ENCODE results near the gene CDH2.

Gene CDH2

GRCh38 chr18:28125051-28125450, 51.9 kb downstream of the CDH2 start:
- DNase-seq = no peak

- no peak for DNase-seq
Measured at GRCh38 chr18:28124131-28125029, 52.5 kb downstream of the CDH2 start.

DNA sequence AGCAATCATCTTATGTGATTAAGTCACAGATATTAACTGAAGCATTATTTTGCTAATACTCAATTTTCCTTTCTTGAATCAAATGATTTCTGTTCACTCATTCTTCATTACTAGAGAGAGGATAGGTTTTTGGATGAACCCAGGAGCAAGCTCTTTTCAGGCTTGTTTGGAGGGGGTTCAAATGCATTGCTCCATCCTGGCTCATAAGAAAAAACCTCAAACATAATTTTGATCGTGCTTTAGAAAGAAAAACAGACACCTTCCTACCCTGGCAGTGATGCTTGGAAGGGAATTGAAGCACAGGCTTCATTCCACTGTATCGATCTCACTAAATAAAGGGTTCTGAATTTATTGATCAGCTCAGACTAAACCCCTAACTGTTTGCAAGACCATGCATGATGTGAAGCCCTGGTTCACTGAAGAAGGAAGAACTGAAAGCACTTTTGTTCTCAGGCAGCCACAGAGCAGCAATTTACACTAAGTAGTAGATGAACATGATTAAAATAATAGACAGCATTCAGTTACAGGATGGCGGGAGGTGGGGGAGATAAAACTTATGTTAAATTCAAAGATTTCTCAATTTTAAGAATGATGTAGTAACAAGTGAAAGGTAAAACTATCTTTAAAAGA, 53.4 kb downstream of the CDH2 start:
- no peak for DNase-seq

DNA sequence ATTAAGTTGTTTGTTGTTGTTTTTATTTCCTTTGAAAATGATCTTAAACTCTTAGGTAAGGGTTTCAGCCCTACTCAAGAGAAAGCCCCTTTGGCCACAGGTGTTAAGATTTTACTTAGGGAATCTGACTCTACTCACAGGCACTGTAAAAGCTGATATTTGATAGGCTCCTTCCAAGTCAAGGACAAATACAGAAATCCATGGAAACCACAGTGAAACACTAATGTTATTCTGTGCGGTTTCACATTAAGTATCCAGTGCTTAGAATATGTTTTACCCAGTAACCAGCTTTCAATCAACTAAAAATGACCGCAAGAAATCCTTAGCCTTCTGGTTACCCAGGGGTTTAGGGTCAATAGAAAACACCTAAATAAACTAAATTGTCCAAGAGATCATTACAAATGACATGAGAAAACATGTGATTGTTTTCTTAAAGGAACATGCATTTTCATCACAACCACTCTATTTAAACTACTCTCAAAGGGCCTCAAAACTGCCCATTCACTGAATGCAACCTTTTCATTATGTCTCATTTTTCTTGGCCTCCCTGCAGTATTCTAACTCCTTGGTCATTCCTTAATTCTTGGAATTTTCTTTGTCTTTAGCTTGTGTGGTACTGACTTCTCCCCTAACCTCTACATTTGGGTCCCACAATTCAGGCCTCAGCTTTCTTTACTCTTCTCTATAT, 56.0 kb downstream of the CDH2 start:
- no peak for DNase-seq

GRCh38 chr18:28116461-28116860, 60.5 kb downstream of the CDH2 start:
- DNase-seq = no peak

DNA sequence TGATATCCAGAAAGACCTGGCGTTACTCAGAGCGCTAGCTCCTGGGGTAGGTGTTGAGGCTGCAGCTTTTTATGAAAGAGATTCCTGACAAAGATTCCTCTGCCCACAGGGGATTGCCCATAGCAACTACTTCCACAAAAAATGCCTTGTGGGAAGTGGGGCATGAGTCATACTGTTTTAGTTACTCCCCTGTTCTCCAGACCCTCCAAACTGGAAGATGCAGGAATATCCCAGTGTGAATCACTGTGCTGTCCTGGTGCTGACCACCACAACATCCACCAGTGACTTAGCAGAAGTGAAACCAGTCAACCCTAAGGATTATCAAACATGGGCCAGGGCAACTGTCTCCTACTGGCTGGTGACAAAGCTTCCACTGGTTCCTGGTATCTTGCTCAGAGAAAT, 61.8 kb downstream of the CDH2 start:
- DNase-seq = no peak

DNA sequence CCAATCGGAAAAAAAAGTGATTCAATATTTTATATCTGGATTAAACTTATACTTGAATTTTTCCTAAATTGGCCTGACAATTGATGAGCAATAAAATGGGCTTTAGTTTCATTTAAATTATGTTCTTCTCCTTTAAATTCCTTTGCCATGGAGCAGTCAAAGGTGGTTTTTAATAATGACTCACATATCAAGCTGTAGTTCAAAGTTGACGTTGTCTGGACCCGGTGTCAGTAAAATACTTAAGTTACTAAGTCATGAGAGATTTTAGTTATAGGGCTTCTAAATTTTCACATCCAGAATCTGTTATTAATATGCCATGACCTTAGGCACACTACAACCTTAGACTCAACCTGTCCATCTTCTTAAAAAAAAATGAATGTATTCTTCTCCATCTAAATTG, 62.5 kb downstream of the CDH2 start:
- no peak for DNase-seq

GRCh38 chr18:28113271-28114029, 63.5 kb downstream of the CDH2 start:
- no peak for DNase-seq

DNA sequence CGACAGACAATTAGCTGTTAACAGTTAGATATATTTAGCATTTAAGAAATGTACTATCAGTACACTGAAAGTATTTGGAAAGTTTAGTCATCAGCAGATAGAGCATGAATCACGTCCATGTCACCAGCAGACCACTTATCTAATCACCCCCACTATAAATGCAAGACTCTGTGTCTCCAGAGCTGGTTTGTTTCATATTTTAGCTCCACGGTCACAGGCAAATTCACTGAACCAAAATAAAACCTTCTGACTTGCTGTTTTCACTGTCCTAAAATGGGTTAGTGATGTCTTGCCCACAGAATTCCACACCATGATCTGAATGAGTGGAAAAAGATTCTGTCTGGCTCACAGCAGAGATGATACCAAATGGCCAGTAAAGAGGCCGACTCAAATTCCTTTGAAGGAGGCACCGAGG, 64.9 kb downstream of the CDH2 start:
- DNase-seq = no peak

- no peak for DNase-seq
Measured at GRCh38 chr18:28110924-28111323, 66.0 kb downstream of the CDH2 start.

DNA sequence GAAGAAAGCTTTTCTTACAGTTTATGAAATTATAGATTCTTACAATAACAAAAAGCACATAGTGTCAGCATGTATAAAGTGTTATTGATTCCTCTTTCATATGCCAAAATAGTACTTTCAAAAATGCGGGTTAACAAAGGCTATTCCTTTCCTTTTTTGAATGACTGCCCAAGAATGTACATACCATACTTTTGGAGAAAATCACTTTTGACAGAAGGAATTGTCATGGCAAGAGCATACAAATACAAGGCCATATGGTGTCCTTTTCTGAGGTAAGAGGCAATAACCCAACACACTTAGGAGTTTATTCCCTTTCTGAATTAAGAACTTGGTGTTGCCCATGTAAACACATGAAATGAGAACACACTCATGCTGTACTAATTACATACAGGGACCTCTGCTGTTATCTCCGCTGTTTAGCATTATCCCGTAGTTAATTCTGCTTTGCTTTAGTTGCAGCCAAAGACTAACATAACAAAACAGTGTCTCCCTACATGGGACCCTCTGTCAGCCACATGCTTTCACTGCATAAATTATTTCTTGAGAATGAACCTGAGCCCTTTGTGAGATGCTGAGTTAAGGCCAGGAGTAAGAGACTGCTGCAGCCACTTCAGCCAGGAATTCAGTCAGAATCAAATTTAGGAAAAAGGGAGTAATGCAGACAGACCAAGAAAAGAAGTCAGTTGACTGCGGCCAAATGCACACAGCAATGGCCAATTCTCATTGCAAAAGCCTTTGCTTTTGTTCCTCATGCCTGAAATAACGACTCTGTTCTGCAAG, 67.0 kb downstream of the CDH2 start:
- DNase-seq = no peak

GRCh38 chr18:28108814-28109213, 68.1 kb downstream of the CDH2 start:
- DNase-seq = no peak

DNA sequence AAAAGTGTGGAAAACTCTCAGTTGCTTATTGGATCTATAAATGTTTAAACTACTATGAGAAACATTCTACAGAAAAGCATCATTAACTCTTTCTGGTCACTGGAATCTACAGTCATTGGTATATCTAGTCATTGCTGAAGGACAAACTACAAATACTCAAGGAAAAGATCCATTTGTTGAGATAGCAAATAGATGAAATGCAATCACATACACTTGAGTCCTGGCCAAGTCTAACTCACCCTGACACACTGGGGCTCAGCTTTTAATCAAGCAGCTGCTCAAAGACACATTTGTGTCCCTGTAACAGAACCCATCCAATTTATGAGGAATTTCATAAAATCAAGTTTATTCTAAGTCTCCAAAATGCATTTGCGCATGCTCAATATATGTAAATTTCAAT, 68.7 kb downstream of the CDH2 start:
- DNase-seq = no peak

- DNase-seq = no peak
Measured at GRCh38 chr18:28099237-28099636, 77.7 kb downstream of the CDH2 start.

DNA sequence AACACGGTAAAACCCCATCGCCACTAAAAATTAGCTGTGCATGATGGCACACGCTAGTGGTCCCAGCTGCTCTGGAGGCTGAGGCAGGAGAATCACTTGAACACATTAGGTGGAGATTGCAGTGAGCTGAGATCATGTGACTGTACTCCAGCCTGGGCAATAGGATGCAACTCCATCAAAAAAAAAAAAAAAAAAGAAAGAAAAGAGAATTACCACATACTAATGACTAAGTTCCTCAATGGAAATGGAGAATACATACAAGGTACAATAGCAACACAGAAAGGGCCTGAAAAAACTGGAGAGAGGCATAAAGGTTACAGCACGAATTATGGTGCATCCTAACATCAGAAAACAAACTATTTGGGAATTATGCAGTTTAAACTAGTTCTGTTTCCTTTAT, 81.3 kb downstream of the CDH2 start:
- no peak for DNase-seq

DNA sequence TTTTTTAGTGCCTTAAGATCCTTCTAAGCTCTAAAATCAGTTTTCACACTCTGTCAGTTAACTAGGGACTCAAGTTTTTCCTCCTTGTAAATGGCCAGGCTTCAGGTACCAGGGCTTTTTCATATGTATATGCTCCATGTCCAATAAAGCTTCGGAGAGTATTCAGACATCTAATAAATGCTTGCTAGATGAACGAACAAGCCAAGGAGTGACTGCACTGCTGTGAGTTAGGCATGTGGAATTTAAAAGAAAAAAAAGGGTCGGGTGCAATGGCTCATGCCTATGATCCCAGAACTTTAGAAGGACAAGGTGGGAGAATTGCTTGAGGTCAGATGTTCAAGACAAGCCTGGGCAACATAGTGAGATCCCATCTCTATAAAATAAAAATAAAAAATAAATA, 81.9 kb downstream of the CDH2 start:
- no peak for DNase-seq

GRCh38 chr18:28091197-28091596, 85.7 kb downstream of the CDH2 start:
- no peak for DNase-seq

GRCh38 chr18:28088477-28088876, 88.5 kb downstream of the CDH2 start:
- no peak for DNase-seq

DNA sequence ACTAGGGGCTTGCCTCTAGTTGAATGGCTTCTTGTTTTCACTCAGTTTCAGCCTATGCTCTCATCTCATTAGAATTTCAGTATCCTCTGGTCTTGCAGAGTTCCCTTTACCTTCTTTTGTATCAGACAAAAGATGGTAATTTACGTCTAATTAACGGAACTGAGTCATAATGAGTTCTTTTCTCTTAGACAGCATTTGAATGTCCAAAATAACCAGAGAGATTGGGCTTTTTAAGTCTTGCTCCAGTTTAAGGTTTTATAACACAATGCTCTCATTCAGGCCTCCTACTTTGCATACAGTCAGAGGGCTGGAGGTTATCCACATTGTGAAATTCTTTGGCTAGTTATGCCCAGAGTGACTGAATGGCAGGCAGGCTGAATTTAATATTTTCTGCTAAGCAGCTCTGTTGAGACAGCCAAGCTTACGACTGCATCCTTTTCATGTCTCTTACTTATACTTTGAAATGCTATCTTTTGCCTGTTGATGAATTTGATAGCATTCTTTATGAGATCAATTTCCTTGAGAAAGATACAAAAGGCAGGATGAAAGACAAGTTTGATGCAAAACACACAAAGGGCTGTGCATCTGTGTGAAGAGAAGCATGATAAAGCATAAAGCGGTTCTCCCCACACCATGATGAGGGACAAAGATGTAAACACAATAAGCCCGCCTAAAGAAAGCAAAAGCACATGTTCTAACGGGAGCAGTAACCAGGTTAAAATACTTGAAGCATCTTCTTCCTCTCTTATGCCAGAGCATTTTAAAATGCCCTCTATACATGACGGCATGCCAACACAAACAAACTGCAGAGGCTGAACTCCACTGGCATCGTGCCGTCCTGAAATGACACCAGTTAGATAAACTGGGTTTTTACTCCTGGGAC, 90.0 kb downstream of the CDH2 start:
- no peak for DNase-seq

DNA sequence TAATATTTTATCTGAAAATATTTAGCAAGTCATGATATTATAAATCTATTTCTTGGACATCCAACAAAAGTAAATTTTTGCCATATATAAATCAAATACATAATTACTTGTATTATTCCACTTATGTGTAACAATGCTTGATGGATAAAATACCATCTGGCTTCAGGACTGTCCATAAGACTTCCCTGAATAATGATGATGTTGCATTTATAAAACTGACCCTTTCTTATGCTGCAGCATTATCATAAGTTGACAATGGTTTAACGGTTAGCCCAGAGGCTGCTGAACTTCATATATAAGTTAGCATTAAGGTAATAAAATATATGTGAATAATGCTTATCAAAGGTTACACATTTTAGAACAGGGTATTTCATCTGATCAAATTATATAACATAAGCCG, 95.4 kb downstream of the CDH2 start:
- DNase-seq = no peak

DNA sequence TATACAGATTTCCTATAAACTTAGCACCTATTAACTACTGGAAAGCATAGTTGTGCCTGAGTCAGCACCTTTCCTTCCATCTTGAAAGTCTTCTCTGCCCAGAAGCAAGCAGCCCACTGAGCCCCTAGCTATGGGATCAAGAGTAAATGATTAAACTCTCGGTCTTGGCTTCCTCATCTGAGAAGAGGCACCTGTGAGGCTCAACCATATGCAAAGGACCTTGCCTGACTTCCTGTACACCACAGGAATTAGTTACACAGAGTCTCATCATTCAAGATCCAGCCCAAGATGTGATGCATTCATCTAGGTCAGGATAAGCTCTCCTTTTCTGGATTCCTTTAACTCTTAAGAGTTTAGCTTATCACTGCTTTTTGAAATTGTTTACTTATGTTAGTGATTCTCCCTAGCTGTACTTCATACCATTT, 96.0 kb downstream of the CDH2 start:
- DNase-seq = no peak
